ENCODE measurements around the gene CREB3L1. TPM values are rescaled to one million over a fixed set of nuclear protein-coding genes. Genes with fewer than 3 reads are reported as not detected.

Gene CREB3L1
- total and polyA plus RNA-seq, 2 experiments from 2014 or later = 8.5 to 10.4 TPM

DNA sequence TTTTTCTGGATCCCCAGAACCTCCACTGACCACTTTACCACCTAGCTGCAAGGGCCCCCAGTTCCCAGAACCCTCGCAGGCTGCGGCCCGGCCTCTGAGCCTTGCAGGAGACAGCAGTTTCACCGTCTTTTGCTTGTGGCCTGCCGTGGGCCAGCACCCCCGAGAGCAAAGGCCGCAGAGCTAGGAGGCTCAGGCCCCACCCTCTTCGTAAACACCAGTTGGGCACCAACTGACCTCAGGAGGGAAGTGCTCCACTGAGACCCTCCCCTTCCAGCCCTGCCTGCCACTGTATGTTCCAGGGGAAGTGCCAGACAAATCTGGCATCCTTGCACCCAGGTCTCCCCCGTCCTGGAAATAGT is 23.4 kb upstream of the CREB3L1 start:
- H3K4me1 ChIP-seq (ENCODE audit: insufficient read depth) = peaks cover 10% of the 10 kb centered on the region
- H3K4me3 Mint-ChIP-seq = no peak overlapping the region
- no peaks in the 10 kb centered on the region for H3K9me3 Mint-ChIP-seq
- H3K4me1 Mint-ChIP-seq = peaks cover 11% of the 10 kb centered on the region
- DNase-seq (ENCODE audit: low spot score) = no peak
- H3K27me3 ChIP-seq (ENCODE audit: insufficient read depth) = no peaks in the 10 kb centered on the region
- peaks cover 5% of the 10 kb centered on the region for H3K27me3 Mint-ChIP-seq (ENCODE audit: insufficient read depth, low read depth, poor library complexity)
- peak; percentile 90 for ATAC-seq
- H3K4me2 ChIP-seq = no peak overlapping the region
- no peak overlapping the region for H3K4me3 ChIP-seq
- no peak overlapping the region for H3K27ac ChIP-seq (ENCODE audit: low read depth)
- TF ChIP-seq, protein P1, sequence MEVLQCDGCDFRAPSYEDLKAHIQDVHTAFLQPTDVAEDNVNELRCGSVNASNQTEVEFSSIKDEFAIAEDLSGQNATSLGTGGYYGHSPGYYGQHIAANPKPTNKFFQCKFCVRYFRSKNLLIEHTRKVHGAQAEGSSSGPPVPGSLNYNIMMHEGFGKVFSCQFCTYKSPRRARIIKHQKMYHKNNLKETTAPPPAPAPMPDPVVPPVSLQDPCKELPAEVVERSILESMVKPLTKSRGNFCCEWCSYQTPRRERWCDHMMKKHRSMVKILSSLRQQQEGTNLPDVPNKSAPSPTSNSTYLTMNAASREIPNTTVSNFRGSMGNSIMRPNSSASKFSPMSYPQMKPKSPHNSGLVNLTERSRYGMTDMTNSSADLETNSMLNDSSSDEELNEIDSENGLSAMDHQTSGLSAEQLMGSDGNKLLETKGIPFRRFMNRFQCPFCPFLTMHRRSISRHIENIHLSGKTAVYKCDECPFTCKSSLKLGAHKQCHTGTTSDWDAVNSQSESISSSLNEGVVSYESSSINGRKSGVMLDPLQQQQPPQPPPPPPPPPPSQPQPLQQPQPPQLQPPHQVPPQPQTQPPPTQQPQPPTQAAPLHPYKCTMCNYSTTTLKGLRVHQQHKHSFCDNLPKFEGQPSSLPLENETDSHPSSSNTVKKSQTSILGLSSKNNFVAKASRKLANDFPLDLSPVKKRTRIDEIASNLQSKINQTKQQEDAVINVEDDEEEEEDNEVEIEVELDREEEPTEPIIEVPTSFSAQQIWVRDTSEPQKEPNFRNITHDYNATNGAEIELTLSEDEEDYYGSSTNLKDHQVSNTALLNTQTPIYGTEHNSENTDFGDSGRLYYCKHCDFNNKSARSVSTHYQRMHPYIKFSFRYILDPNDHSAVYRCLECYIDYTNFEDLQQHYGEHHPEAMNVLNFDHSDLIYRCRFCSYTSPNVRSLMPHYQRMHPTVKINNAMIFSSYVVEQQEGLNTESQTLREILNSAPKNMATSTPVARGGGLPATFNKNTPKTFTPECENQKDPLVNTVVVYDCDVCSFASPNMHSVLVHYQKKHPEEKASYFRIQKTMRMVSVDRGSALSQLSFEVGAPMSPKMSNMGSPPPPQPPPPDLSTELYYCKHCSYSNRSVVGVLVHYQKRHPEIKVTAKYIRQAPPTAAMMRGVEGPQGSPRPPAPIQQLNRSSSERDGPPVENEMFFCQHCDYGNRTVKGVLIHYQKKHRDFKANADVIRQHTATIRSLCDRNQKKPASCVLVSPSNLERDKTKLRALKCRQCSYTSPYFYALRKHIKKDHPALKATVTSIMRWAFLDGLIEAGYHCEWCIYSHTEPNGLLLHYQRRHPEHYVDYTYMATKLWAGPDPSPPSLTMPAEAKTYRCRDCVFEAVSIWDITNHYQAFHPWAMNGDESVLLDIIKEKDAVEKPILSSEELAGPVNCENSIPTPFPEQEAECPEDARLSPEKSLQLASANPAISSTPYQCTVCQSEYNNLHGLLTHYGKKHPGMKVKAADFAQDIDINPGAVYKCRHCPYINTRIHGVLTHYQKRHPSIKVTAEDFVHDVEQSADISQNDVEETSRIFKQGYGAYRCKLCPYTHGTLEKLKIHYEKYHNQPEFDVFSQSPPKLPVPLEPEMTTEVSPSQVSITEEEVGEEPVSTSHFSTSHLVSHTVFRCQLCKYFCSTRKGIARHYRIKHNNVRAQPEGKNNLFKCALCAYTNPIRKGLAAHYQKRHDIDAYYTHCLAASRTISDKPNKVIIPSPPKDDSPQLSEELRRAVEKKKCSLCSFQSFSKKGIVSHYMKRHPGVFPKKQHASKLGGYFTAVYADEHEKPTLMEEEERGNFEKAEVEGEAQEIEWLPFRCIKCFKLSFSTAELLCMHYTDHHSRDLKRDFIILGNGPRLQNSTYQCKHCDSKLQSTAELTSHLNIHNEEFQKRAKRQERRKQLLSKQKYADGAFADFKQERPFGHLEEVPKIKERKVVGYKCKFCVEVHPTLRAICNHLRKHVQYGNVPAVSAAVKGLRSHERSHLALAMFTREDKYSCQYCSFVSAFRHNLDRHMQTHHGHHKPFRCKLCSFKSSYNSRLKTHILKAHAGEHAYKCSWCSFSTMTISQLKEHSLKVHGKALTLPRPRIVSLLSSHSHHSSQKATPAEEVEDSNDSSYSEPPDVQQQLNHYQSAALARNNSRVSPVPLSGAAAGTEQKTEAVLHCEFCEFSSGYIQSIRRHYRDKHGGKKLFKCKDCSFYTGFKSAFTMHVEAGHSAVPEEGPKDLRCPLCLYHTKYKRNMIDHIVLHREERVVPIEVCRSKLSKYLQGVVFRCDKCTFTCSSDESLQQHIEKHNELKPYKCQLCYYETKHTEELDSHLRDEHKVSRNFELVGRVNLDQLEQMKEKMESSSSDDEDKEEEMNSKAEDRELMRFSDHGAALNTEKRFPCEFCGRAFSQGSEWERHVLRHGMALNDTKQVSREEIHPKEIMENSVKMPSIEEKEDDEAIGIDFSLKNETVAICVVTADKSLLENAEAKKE (CRISPR knock-in tag; IDR thresholded peaks at IDR 0.05) = no peak
- no peak for TF ChIP-seq NANOG (IDR thresholded peaks at IDR 0.05; ENCODE audit: borderline replicate concordance)
- TF ChIP-seq EZH2phosphoT487 (IDR thresholded peaks at IDR 0.05; ENCODE audit: unreplicated experiment) = no peak
- no peak for TF ChIP-seq ZNF331 (CRISPR knock-in tag; IDR thresholded peaks at IDR 0.05; ENCODE audit: low read depth)
- no peak for TF ChIP-seq EZH2 (IDR thresholded peaks at IDR 0.05; ENCODE audit: low read depth, unreplicated experiment)
- no peak for TF ChIP-seq ZNF114 (CRISPR knock-in tag; IDR thresholded peaks at IDR 0.05)
- TF ChIP-seq, protein P2, sequence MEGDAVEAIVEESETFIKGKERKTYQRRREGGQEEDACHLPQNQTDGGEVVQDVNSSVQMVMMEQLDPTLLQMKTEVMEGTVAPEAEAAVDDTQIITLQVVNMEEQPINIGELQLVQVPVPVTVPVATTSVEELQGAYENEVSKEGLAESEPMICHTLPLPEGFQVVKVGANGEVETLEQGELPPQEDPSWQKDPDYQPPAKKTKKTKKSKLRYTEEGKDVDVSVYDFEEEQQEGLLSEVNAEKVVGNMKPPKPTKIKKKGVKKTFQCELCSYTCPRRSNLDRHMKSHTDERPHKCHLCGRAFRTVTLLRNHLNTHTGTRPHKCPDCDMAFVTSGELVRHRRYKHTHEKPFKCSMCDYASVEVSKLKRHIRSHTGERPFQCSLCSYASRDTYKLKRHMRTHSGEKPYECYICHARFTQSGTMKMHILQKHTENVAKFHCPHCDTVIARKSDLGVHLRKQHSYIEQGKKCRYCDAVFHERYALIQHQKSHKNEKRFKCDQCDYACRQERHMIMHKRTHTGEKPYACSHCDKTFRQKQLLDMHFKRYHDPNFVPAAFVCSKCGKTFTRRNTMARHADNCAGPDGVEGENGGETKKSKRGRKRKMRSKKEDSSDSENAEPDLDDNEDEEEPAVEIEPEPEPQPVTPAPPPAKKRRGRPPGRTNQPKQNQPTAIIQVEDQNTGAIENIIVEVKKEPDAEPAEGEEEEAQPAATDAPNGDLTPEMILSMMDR (conservative IDR thresholded peaks at IDR 0.05; ENCODE audit: low read depth in 2 of 2) = no peak
- no peak for TF ChIP-seq POLR2AphosphoS5 (IDR thresholded peaks at IDR 0.05; ENCODE audit: low read depth)
- no peak for TF ChIP-seq JUNB (IDR thresholded peaks at IDR 0.05; ENCODE audit: unreplicated experiment)
- TF ChIP-seq STAT1 (IDR thresholded peaks at IDR 0.05; ENCODE audit: unreplicated experiment) = no peak
- no peak for TF ChIP-seq CREB1 (CRISPR knock-in tag; IDR thresholded peaks at IDR 0.05; ENCODE audit: low read depth)
- TF ChIP-seq, protein P3, sequence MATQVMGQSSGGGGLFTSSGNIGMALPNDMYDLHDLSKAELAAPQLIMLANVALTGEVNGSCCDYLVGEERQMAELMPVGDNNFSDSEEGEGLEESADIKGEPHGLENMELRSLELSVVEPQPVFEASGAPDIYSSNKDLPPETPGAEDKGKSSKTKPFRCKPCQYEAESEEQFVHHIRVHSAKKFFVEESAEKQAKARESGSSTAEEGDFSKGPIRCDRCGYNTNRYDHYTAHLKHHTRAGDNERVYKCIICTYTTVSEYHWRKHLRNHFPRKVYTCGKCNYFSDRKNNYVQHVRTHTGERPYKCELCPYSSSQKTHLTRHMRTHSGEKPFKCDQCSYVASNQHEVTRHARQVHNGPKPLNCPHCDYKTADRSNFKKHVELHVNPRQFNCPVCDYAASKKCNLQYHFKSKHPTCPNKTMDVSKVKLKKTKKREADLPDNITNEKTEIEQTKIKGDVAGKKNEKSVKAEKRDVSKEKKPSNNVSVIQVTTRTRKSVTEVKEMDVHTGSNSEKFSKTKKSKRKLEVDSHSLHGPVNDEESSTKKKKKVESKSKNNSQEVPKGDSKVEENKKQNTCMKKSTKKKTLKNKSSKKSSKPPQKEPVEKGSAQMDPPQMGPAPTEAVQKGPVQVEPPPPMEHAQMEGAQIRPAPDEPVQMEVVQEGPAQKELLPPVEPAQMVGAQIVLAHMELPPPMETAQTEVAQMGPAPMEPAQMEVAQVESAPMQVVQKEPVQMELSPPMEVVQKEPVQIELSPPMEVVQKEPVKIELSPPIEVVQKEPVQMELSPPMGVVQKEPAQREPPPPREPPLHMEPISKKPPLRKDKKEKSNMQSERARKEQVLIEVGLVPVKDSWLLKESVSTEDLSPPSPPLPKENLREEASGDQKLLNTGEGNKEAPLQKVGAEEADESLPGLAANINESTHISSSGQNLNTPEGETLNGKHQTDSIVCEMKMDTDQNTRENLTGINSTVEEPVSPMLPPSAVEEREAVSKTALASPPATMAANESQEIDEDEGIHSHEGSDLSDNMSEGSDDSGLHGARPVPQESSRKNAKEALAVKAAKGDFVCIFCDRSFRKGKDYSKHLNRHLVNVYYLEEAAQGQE (IDR thresholded peaks at IDR 0.05; ENCODE audit: unreplicated experiment) = no peak
- TF ChIP-seq, protein P4, sequence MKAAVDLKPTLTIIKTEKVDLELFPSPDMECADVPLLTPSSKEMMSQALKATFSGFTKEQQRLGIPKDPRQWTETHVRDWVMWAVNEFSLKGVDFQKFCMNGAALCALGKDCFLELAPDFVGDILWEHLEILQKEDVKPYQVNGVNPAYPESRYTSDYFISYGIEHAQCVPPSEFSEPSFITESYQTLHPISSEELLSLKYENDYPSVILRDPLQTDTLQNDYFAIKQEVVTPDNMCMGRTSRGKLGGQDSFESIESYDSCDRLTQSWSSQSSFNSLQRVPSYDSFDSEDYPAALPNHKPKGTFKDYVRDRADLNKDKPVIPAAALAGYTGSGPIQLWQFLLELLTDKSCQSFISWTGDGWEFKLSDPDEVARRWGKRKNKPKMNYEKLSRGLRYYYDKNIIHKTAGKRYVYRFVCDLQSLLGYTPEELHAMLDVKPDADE (IDR thresholded peaks at IDR 0.05) = no peak
- no peaks in the 10 kb centered on the region for H3K79me2 ChIP-seq (replicated peaks; ENCODE audit: insufficient read depth)
- H3K36me3 ChIP-seq (ENCODE audit: insufficient read depth) = no peaks in the 10 kb centered on the region
- H4K20me1 ChIP-seq (replicated peaks; ENCODE audit: insufficient read depth) = no peaks in the 10 kb centered on the region
- H3F3A ChIP-seq (replicated peaks; ENCODE audit: low read depth) = no peaks in the 10 kb centered on the region
- peak overlapping the region; percentile 89 for H2AFZ ChIP-seq
- 0 out of 2 replicates have a peak overlapping the region, but pooled peaks have one; percentile 66 for H3K27ac Mint-ChIP-seq
- H3K36me3 Mint-ChIP-seq (ENCODE audit: low read depth) = no peaks in the 10 kb centered on the region
- H3K9me2 ChIP-seq (ENCODE audit: insufficient read depth) = no peaks in the 10 kb centered on the region

Measured in GM23338 (cell line).